Measurements from ENCODE around the gene TMEM178B.
A peak's percentile ranks its signal among the peaks of the same experiment; 100 is the strongest.

GRCh38 chr7:141262101-141263090 is 188.5 kb downstream of the TMEM178B start:
- TF ChIP-seq CTCF (IDR thresholded peaks at IDR 0.05) (peak; percentile 18; the same call in 1 of the 2 replicates), POLR2AphosphoS5 (IDR thresholded peaks at IDR 0.05; ENCODE audit: low read depth, low read length) (no peak), REST (IDR thresholded peaks at IDR 0.05; ENCODE audit: insufficient read depth in 1 of 2, low read depth in 2 of 2, low read length in 1 of 2) (no peak), SIN3A (IDR thresholded peaks at IDR 0.05; ENCODE audit: borderline replicate concordance, insufficient read depth, low read depth, low read length) (no peak), TCF7L2 (IDR thresholded peaks at IDR 0.05; ENCODE audit: low read depth, low read length) (no peak)

All from Panc1 (cell line).